GM19324 (cell line): ENCODE data around the gene SMIM10L1.

Experiments
- ATAC-seq: cut with Tn5 transposase; IDR thresholded peaks from one replicate; pipeline ENCODE4 v1.9.1; 2021; ENCODE audit warnings: mild to moderate bottlenecking, moderate library complexity; ENCODE audit not compliant: unreplicated experiment, low FRiP score

SMIM10L1 gene

GRCh38 chr12:11182529-11182928 is 11.5 kb downstream of the SMIM10L1 start:
- ATAC-seq, result no peak

DNA sequence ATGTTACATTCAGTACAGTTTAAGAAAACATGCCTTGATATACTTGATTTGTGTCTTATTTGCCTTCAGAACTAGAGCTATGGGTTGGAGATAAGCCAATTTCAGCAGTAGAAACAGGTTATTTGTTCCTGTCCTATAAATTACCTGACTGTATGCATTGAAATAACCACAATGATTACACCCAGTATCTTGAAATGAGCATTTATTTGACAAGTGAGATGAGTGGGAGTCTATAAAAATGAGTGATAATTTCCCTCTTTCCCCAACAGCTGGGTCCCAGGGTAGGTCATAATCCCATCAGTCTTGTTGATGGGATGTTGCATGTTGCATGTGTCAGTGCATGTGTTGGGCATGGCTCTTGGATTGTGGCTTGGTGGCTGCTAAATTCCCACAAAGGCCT is 12.0 kb downstream of the SMIM10L1 start:
- ATAC-seq, result no peak

GRCh38 chr12:11186837-11187236 is 15.8 kb downstream of the SMIM10L1 start, which contains the start of gene TAS2R42:
TSS of gene TAS2R42 (minus strand) at chr12:11186937. CDS start at chr12:11186937, 0 bp downstream.
- ATAC-seq, result no peak

- no peak for ATAC-seq
These were observed 31.8 kb downstream of the SMIM10L1 start for GRCh38 chr12:11202811-11203210.

DNA sequence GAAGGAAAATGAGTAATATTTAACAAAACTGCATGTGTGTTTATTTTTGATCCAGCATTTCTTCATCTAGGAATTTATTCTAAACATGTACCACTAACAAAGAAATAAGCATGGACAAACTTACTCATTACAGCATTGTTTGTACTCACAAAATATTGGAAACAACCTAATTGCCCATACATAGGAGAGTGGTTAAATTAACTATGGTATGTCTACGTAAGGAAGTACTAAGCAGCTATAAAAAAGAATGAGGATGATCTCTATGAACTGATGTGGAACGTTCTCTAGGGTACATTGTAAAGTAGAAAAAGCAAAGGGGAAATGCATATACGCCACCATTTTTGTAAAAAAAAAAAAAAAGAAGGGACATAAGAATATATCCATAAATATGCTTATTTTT is 33.2 kb downstream of the SMIM10L1 start:
- no peak for ATAC-seq

GRCh38 chr12:11209113-11209512 is 38.1 kb downstream of the SMIM10L1 start:
- ATAC-seq, result no peak
